ENCODE measurements around the gene PSMD7.

- TF ChIP-seq EZH2 (IDR thresholded peaks at IDR 0.05; ENCODE audit: borderline replicate concordance, insufficient read depth, low read depth, low read length, poor library complexity, severe bottlenecking) (no peak), CTCF (IDR thresholded peaks at IDR 0.05) (no peak)
Observed at GRCh38 chr16:74281300-74281699, 15.3 kb upstream of the PSMD7 start.

Data from B cell (primary cell).